B cell (primary cell): Measurements from ENCODE around the gene LIPI. TPM values are rescaled to one million over a fixed set of nuclear protein-coding genes. Genes with fewer than 3 reads are reported as not detected.

Experiments
- ATAC-seq: fragments of 200-7000 bp; cut with Tn5 transposase; one replicate; pipeline ENCODE4 v1.10.0; 2021; ENCODE audit warnings: low read depth, mild to moderate bottlenecking, moderate number of reproducible peaks, moderate library complexity
- CTCF ChIA-PET: fragments of 350-600 bp; sonication (Branson Sonifier 250); formaldehyde crosslinking; loops from one replicate; lab custom pipeline; 2021; ENCODE audit warnings: antibody characterized with exemption, inconsistent platforms; lab: Charles Lee
- POLR2A ChIA-PET: fragments of 350-600 bp; sonication (Branson Sonifier 250); formaldehyde crosslinking; loops from one replicate; lab custom pipeline; 2021; ENCODE audit warnings: antibody characterized with exemption; lab: Charles Lee
- DNase-seq: peaks from one replicate; pipeline ENCODE4 v3.0.0; 2013
- H2AFZ ChIP-seq: 2 replicates; pipeline ENCODE4 v1.6.1; 2012; ENCODE audit warnings: mild to moderate bottlenecking, low read depth, low read length; ENCODE audit not compliant: insufficient read depth, poor library complexity, severe bottlenecking
- H3K27ac ChIP-seq, 2 donors: 1 replicate in 1 of 2; 2 replicates in 1 of 2; pipeline ENCODE4 v1.5.1; 2012 to 2013; ENCODE audit warnings: low read length in 2 of 2, mild to moderate bottlenecking in 2 of 2, moderate library complexity in 1 of 2
- H3K27me3 ChIP-seq, 4 experiments: fragments of 200-600 bp in 1 of 4; sonication (generic) in 1 of 4; replicated peaks in 1 of 4; 1 replicate in 2 of 4; 2 replicates in 2 of 4; pipeline versions ENCODE4 v1.6.1 to v1.7.0; 2013 to 2016; ENCODE audit warnings: low read length in 3 of 4, mild to moderate bottlenecking in 2 of 4, mixed read lengths in 1 of 4, moderate library complexity in 1 of 4; ENCODE audit not compliant: insufficient read depth in 4 of 4, control insufficient read depth in 3 of 4; ENCODE audit errors: control extremely low read depth in 1 of 4
- H3K36me3 ChIP-seq, 2 experiments: replicated peaks in 1 of 2; 1 replicate in 1 of 2; 2 replicates in 1 of 2; pipeline versions ENCODE4 v1.6.1 to v1.7.1; 2013; ENCODE audit warnings: low read length in 1 of 2; ENCODE audit not compliant: insufficient read depth in 2 of 2, control insufficient read depth in 1 of 2; ENCODE audit errors: control extremely low read depth in 1 of 2, extremely low read depth in 1 of 2
- H3K4me1 ChIP-seq, 2 donors: fragments of 200-600 bp in 1 of 2; sonication (generic) in 1 of 2; 1 replicate in 1 of 2; 2 replicates in 1 of 2; pipeline versions ENCODE4 v1.5.1 to v1.6.1; 2013 to 2017; ENCODE audit warnings: low read length in 2 of 2; ENCODE audit not compliant: control insufficient read depth in 2 of 2, insufficient read depth in 2 of 2
- H3K4me2 ChIP-seq: replicated peaks from 2 replicates; pipeline ENCODE3; 2012; ENCODE audit warnings: mild to moderate bottlenecking, low read depth, low read length; ENCODE audit not compliant: poor library complexity, severe bottlenecking
- H3K4me3 ChIP-seq, 5 experiments: fragments of 200-600 bp in 1 of 5; sonication (generic) in 1 of 5; 1 replicate in 3 of 5; 2 replicates in 2 of 5; pipeline versions ENCODE4 v1.5.1 to v1.7.0; 2011 to 2016; ENCODE audit warnings: low read length in 4 of 5, mild to moderate bottlenecking in 4 of 5, low read depth in 2 of 5, control low read depth in 1 of 5, moderate library complexity in 1 of 5; ENCODE audit not compliant: insufficient read depth in 1 of 5; ENCODE audit errors: control extremely low read depth in 1 of 5, extremely low read depth in 1 of 5
- H3K79me2 ChIP-seq: fragments of 200-600 bp; sonication (generic); one replicate; pipeline ENCODE4 v1.6.0; 2016; ENCODE audit warnings: low read length; ENCODE audit not compliant: control insufficient read depth, insufficient read depth
- H3K9ac ChIP-seq: fragments of 200-600 bp; sonication (generic); 2 replicates; pipeline ENCODE4 v1.6.1; 2017; ENCODE audit warnings: mild to moderate bottlenecking, low read length, moderate library complexity
- H3K9me3 ChIP-seq, 3 donors: one replicate each; pipeline versions ENCODE4 v1.6.1 to v1.7.1; 2013; ENCODE audit warnings: low read length in 2 of 3; ENCODE audit not compliant: control insufficient read depth in 2 of 3, insufficient read depth in 1 of 3; ENCODE audit errors: control extremely low read depth in 1 of 3
- H4K20me1 ChIP-seq: 2 replicates; pipeline ENCODE4 v1.6.0; 2012; ENCODE audit warnings: mild to moderate bottlenecking, low read length; ENCODE audit not compliant: insufficient read depth, control insufficient read depth, poor library complexity, severe bottlenecking
- H3K27ac Mint-ChIP-seq: one replicate; pipeline ENCODE4 v1.8.0; 2021; ENCODE audit warnings: mixed read lengths
- H3K27me3 Mint-ChIP-seq: one replicate; pipeline ENCODE4 v1.8.0; 2021; ENCODE audit warnings: mixed read lengths
- H3K4me1 Mint-ChIP-seq: one replicate; pipeline ENCODE4 v1.8.0; 2021; ENCODE audit warnings: mixed read lengths
- H3K4me3 Mint-ChIP-seq: one replicate; pipeline ENCODE4 v1.8.0; 2021; ENCODE audit warnings: mixed read lengths
- H3K9me3 Mint-ChIP-seq: one replicate; pipeline ENCODE4 v1.8.0; 2022; ENCODE audit warnings: mixed read lengths; ENCODE audit not compliant: insufficient read depth
- CTCF ChIP-seq: fragments of 200-600 bp; IDR thresholded peaks from one replicate; pipeline ENCODE4 v1.8.0; 2022; ENCODE audit warnings: antibody characterized with exemption, mild to moderate bottlenecking
- EZH2 ChIP-seq: IDR thresholded peaks from 2 replicates; pipeline ENCODE4 v1.6.1; 2012; ENCODE audit warnings: borderline replicate concordance, low read depth, mild to moderate bottlenecking, moderate library complexity, low read length; ENCODE audit not compliant: insufficient read depth, poor library complexity, severe bottlenecking
- WGBS: methylation state at CpG from one replicate; pipeline ENCODE4 v1.1.5; 2013; ENCODE audit warnings: missing lambda C conversion rate; ENCODE audit not compliant: insufficient coverage; 5-methylcytosine and 5-hydroxymethylcytosine counted together
- intact Hi-C: fragments of 100-400 bp; cut with micrococcal nuclease; formaldehyde crosslinking; loops from one replicate; pipeline ENCODE4 v1.10.0; 2022
- polyA plus RNA-seq: library from polyadenylated mRNA; depleted of rRNA; stranded (reverse); fragments of >200 nt; gene quantifications from 2 replicates; pipeline ENCODE4 v1.2.3, GENCODE V29; 2012
- total RNA-seq, 2 donors: library from RNA; stranded (reverse); fragments of 120-200 nt in 1 of 2; gene quantifications; 1 replicate in 1 of 2; 2 replicates in 1 of 2; pipeline versions ENCODE4 v1.2.3 to v1.2.4, GENCODE V29; 2013 to 2022

The LIPI gene
- total and polyA plus RNA-seq, 2 donors (not counting 1 experiment from before 2014, with no cell fraction given) = not detected

- H3K4me1 ChIP-seq = no peaks in the 10 kb centered on the region
- H4K20me1 ChIP-seq = no peaks in the 10 kb centered on the region
- ChIA-PET CTCF (no interaction called here), POLR2A (no interaction called here)
- no peak overlapping the region for H3K4me2 ChIP-seq
- H3K27me3 Mint-ChIP-seq = peaks cover 4% of the 10 kb centered on the region
- H2AFZ ChIP-seq = no peak overlapping the region
- H3K4me1 Mint-ChIP-seq = no peaks in the 10 kb centered on the region
- peaks cover 1 to 17% (median 12%) of the 10 kb centered on the region in 3 donors for H3K9me3 ChIP-seq
- H3K79me2 ChIP-seq = no peaks in the 10 kb centered on the region
- 56% methylated on average over 1 of the region's 1 CpG for WGBS
- H3K27ac Mint-ChIP-seq = no peak overlapping the region
- H3K36me3 ChIP-seq = no peaks in the 10 kb centered on the region
- TF ChIP-seq CTCF = no peak
- no peak for TF ChIP-seq EZH2
- intact Hi-C loops = no loop called here
- H3K9me3 Mint-ChIP-seq = peaks cover 14% of the 10 kb centered on the region
- H3K27ac ChIP-seq = no peak overlapping the region
- H3K4me3 ChIP-seq = no peak overlapping the region
- H3K27me3 ChIP-seq = peaks cover 0 to 3% (median 0%) of the 10 kb centered on the region in 4 experiments
- H3K4me3 Mint-ChIP-seq = no peak overlapping the region
- ATAC-seq (no peak), DNase-seq (no peak)
- H3K9ac ChIP-seq = no peak overlapping the region
Measured at GRCh38 chr21:14229399-14229798, 18.6 kb upstream of the LIPI start.

- WGBS = no CpG with 5 or more reads among the region's 1 CpG
- ChIA-PET CTCF (no interaction called here), POLR2A (no interaction called here)
- H3K79me2 ChIP-seq = no peaks in the 10 kb centered on the region
- H3K4me3 Mint-ChIP-seq = no peak overlapping the region
- H3K4me3 ChIP-seq = no peak overlapping the region
- intact Hi-C loops = no loop called here
- H2AFZ ChIP-seq = no peak overlapping the region
- H3K4me2 ChIP-seq = no peak overlapping the region
- no peaks in the 10 kb centered on the region for H3K4me1 Mint-ChIP-seq
- no peaks in the 10 kb centered on the region for H4K20me1 ChIP-seq
- H3K27me3 ChIP-seq = no peaks in the 10 kb centered on the region
- ATAC-seq (no peak), DNase-seq (no peak)
- TF ChIP-seq CTCF (no peak), EZH2 (no peak)
- H3K9me3 Mint-ChIP-seq = peaks cover under 1% of the 10 kb centered on the region
- H3K9ac ChIP-seq = no peak overlapping the region
- H3K27ac Mint-ChIP-seq = no peak overlapping the region
- peaks cover 0 to 1% (median 0%) of the 10 kb centered on the region in 3 donors for H3K9me3 ChIP-seq
- no peaks in the 10 kb centered on the region for H3K36me3 ChIP-seq
- H3K27me3 Mint-ChIP-seq = peaks cover under 1% of the 10 kb centered on the region
- H3K27ac ChIP-seq = no peak overlapping the region
- no peaks in the 10 kb centered on the region for H3K4me1 ChIP-seq
Measured at GRCh38 chr21:14223365-14223764, 12.6 kb upstream of the LIPI start.
